ENCODE measurements around the gene VAMP3.

Gene VAMP3

GRCh38 chr1:7770997-7771822 lies at the start of gene VAMP3:
Gene VAMP3, plus strand, starts transcription at chr1:7771296. Its CDS starts 88 bp downstream, at chr1:7771384.
- H3K27me3 Mint-ChIP-seq (ENCODE audit: low read depth) = peaks cover 23% of the 10 kb centered on the region
- peak within 1 kb of the TSS; percentile 88 for H3K4me3 Mint-ChIP-seq
- peaks cover 23% of the 10 kb centered on the region for H3K36me3 Mint-ChIP-seq (ENCODE audit: low read depth)
- peak within 1 kb of the TSS; percentile 80 for H3K27ac Mint-ChIP-seq
- peaks cover 23% of the 10 kb centered on the region for H3K4me1 Mint-ChIP-seq (ENCODE audit: low read depth)
- H3K9me3 Mint-ChIP-seq = no peaks in the 10 kb centered on the region

GRCh38 chr1:7721940-7722669 lies 49.0 kb upstream of the VAMP3 start:
- Mint-ChIP-seq H3K9me3 (no peaks in the 10 kb centered on the region), H3K4me1 (ENCODE audit: low read depth) (peaks cover 1% of the 10 kb centered on the region), H3K4me3 (no peak overlapping the region), H3K36me3 (ENCODE audit: low read depth) (no peaks in the 10 kb centered on the region), H3K27ac (no peak overlapping the region), H3K27me3 (ENCODE audit: low read depth) (no peaks in the 10 kb centered on the region)

- peaks cover 1% of the 10 kb centered on the region for H3K4me1 Mint-ChIP-seq (ENCODE audit: low read depth)
- no peaks in the 10 kb centered on the region for H3K9me3 Mint-ChIP-seq
- no peak overlapping the region for H3K27ac Mint-ChIP-seq
- no peak overlapping the region for H3K4me3 Mint-ChIP-seq
- H3K36me3 Mint-ChIP-seq (ENCODE audit: low read depth) = no peaks in the 10 kb centered on the region
- no peaks in the 10 kb centered on the region for H3K27me3 Mint-ChIP-seq (ENCODE audit: low read depth)
Measured at GRCh38 chr1:7722670-7723012, 48.5 kb upstream of the VAMP3 start.

GRCh38 chr1:7726623-7727022 lies 44.5 kb upstream of the VAMP3 start:
- H3K27me3 Mint-ChIP-seq (ENCODE audit: low read depth) = peaks cover 10% of the 10 kb centered on the region
- H3K9me3 Mint-ChIP-seq = no peaks in the 10 kb centered on the region
- no peaks in the 10 kb centered on the region for H3K36me3 Mint-ChIP-seq (ENCODE audit: low read depth)
- H3K4me1 Mint-ChIP-seq (ENCODE audit: low read depth) = peaks cover 1% of the 10 kb centered on the region
- no peak overlapping the region for H3K27ac Mint-ChIP-seq
- H3K4me3 Mint-ChIP-seq = no peak overlapping the region

GRCh38 chr1:7727809-7728471 lies 43.2 kb upstream of the VAMP3 start:
- peaks cover 1% of the 10 kb centered on the region for H3K4me1 Mint-ChIP-seq (ENCODE audit: low read depth)
- H3K27me3 Mint-ChIP-seq (ENCODE audit: low read depth) = peaks cover 10% of the 10 kb centered on the region
- no peaks in the 10 kb centered on the region for H3K36me3 Mint-ChIP-seq (ENCODE audit: low read depth)
- H3K4me3 Mint-ChIP-seq = no peak overlapping the region
- H3K9me3 Mint-ChIP-seq = no peaks in the 10 kb centered on the region
- no peak overlapping the region for H3K27ac Mint-ChIP-seq

GRCh38 chr1:7729761-7730160 lies 41.3 kb upstream of the VAMP3 start:
- no peaks in the 10 kb centered on the region for H3K36me3 Mint-ChIP-seq (ENCODE audit: low read depth)
- H3K27me3 Mint-ChIP-seq (ENCODE audit: low read depth) = peaks cover 10% of the 10 kb centered on the region
- peaks cover 1% of the 10 kb centered on the region for H3K4me1 Mint-ChIP-seq (ENCODE audit: low read depth)
- no peaks in the 10 kb centered on the region for H3K9me3 Mint-ChIP-seq
- H3K27ac Mint-ChIP-seq = no peak overlapping the region
- no peak overlapping the region for H3K4me3 Mint-ChIP-seq

GRCh38 chr1:7732331-7732730 lies 38.8 kb upstream of the VAMP3 start:
- peaks cover 10% of the 10 kb centered on the region for H3K27me3 Mint-ChIP-seq (ENCODE audit: low read depth)
- H3K4me1 Mint-ChIP-seq (ENCODE audit: low read depth) = no peaks in the 10 kb centered on the region
- H3K36me3 Mint-ChIP-seq (ENCODE audit: low read depth) = no peaks in the 10 kb centered on the region
- no peak overlapping the region for H3K4me3 Mint-ChIP-seq
- no peak overlapping the region for H3K27ac Mint-ChIP-seq
- no peaks in the 10 kb centered on the region for H3K9me3 Mint-ChIP-seq

GRCh38 chr1:7733276-7733675 lies 37.8 kb upstream of the VAMP3 start:
- no peaks in the 10 kb centered on the region for H3K4me1 Mint-ChIP-seq (ENCODE audit: low read depth)
- H3K27me3 Mint-ChIP-seq (ENCODE audit: low read depth) = peaks cover 9% of the 10 kb centered on the region
- H3K27ac Mint-ChIP-seq = no peak overlapping the region
- H3K36me3 Mint-ChIP-seq (ENCODE audit: low read depth) = no peaks in the 10 kb centered on the region
- no peaks in the 10 kb centered on the region for H3K9me3 Mint-ChIP-seq
- no peak overlapping the region for H3K4me3 Mint-ChIP-seq

GRCh38 chr1:7738044-7738443 lies 33.1 kb upstream of the VAMP3 start:
- Mint-ChIP-seq H3K4me3 (no peak overlapping the region), H3K27me3 (ENCODE audit: low read depth) (no peaks in the 10 kb centered on the region), H3K27ac (no peak overlapping the region), H3K4me1 (ENCODE audit: low read depth) (no peaks in the 10 kb centered on the region), H3K36me3 (ENCODE audit: low read depth) (no peaks in the 10 kb centered on the region), H3K9me3 (no peaks in the 10 kb centered on the region)

- Mint-ChIP-seq H3K36me3 (ENCODE audit: low read depth) (no peaks in the 10 kb centered on the region), H3K27me3 (ENCODE audit: low read depth) (peaks cover 3% of the 10 kb centered on the region), H3K27ac (no peak overlapping the region), H3K9me3 (no peaks in the 10 kb centered on the region), H3K4me3 (no peak overlapping the region), H3K4me1 (ENCODE audit: low read depth) (no peaks in the 10 kb centered on the region)
Measured at GRCh38 chr1:7743346-7743745, 27.8 kb upstream of the VAMP3 start.

- no peak overlapping the region for H3K4me3 Mint-ChIP-seq
- H3K4me1 Mint-ChIP-seq (ENCODE audit: low read depth) = no peaks in the 10 kb centered on the region
- no peak overlapping the region for H3K27ac Mint-ChIP-seq
- H3K36me3 Mint-ChIP-seq (ENCODE audit: low read depth) = no peaks in the 10 kb centered on the region
- H3K27me3 Mint-ChIP-seq (ENCODE audit: low read depth) = peaks cover 3% of the 10 kb centered on the region
- no peaks in the 10 kb centered on the region for H3K9me3 Mint-ChIP-seq
Measured at GRCh38 chr1:7744882-7745281, 26.2 kb upstream of the VAMP3 start.

GRCh38 chr1:7745783-7746182 lies 25.3 kb upstream of the VAMP3 start:
- Mint-ChIP-seq H3K4me3 (no peak overlapping the region), H3K27ac (no peak overlapping the region), H3K9me3 (no peaks in the 10 kb centered on the region), H3K27me3 (ENCODE audit: low read depth) (peaks cover 3% of the 10 kb centered on the region), H3K4me1 (ENCODE audit: low read depth) (no peaks in the 10 kb centered on the region), H3K36me3 (ENCODE audit: low read depth) (no peaks in the 10 kb centered on the region)

GRCh38 chr1:7747605-7748004 lies 23.5 kb upstream of the VAMP3 start:
- H3K27me3 Mint-ChIP-seq (ENCODE audit: low read depth) = peaks cover 3% of the 10 kb centered on the region
- no peaks in the 10 kb centered on the region for H3K4me1 Mint-ChIP-seq (ENCODE audit: low read depth)
- H3K36me3 Mint-ChIP-seq (ENCODE audit: low read depth) = no peaks in the 10 kb centered on the region
- H3K27ac Mint-ChIP-seq = no peak overlapping the region
- no peak overlapping the region for H3K4me3 Mint-ChIP-seq
- H3K9me3 Mint-ChIP-seq = no peaks in the 10 kb centered on the region

- H3K36me3 Mint-ChIP-seq (ENCODE audit: low read depth) = no peaks in the 10 kb centered on the region
- H3K27me3 Mint-ChIP-seq (ENCODE audit: low read depth) = peaks cover 11% of the 10 kb centered on the region
- no peak overlapping the region for H3K4me3 Mint-ChIP-seq
- no peak overlapping the region for H3K27ac Mint-ChIP-seq
- peaks cover 2% of the 10 kb centered on the region for H3K4me1 Mint-ChIP-seq (ENCODE audit: low read depth)
- H3K9me3 Mint-ChIP-seq = no peaks in the 10 kb centered on the region
Measured at GRCh38 chr1:7749126-7749525, 22.0 kb upstream of the VAMP3 start.

GRCh38 chr1:7751174-7751573 lies 19.9 kb upstream of the VAMP3 start:
- Mint-ChIP-seq H3K4me3 (no peak overlapping the region), H3K9me3 (no peaks in the 10 kb centered on the region), H3K36me3 (ENCODE audit: low read depth) (no peaks in the 10 kb centered on the region), H3K27me3 (ENCODE audit: low read depth) (peaks cover 15% of the 10 kb centered on the region), H3K4me1 (ENCODE audit: low read depth) (peaks cover 4% of the 10 kb centered on the region), H3K27ac (no peak overlapping the region)

Data from T-helper 1 cell treated with Interleukin-12 subunit alpha and Interleukin-12 subunit beta and Interleukin-4 antibody, amounts not matched to agents 30 μg/mL and 1 μg/mL, for 36 hours (primary cell).